A673 (cell line): ENCODE measurements around the gene RAP1GAP2. TPM values are rescaled to one million over a fixed set of nuclear protein-coding genes. Genes with fewer than 3 reads are reported as not detected.

ENCODE experiments used
- BruUV-seq: library from RNA; stranded (reverse); fragments of 400-500 nt; replicated peaks from 2 replicates; lab custom pipeline; 2021; lab: Mats Ljungman, UMichigan
- CTCF ChIA-PET: fragments of 300-600 bp; sonication (Branson Sonifier 250); formaldehyde crosslinking; loops from one replicate; lab custom pipeline; 2022; ENCODE audit warnings: antibody characterized with exemption; lab: Charles Lee
- POLR2A ChIA-PET: fragments of 300-600 bp; sonication (Branson Sonifier 250); formaldehyde crosslinking; loops from one replicate; lab custom pipeline; 2022; ENCODE audit warnings: antibody characterized with exemption; ENCODE audit not compliant: low non-redundant PET; lab: Charles Lee
- DNase-seq: peaks from one replicate; pipeline ENCODE4 v3.0.0-alpha.2; 2015; ENCODE audit warnings: low spot score
- H3K27ac ChIP-seq: fragments of 200-600 bp; sonication (generic); 2 replicates; pipeline ENCODE4 v1.5.1; 2016; ENCODE audit warnings: mixed run types, low read depth, mild to moderate bottlenecking, mixed read lengths, antibody characterized with exemption, low read length; ENCODE audit not compliant: poor library complexity, severe bottlenecking
- H3K27me3 ChIP-seq: fragments of 200-600 bp; sonication (generic); replicated peaks from 2 replicates; pipeline ENCODE4 v1.6.1; 2017; ENCODE audit warnings: mixed run types, low read depth, mild to moderate bottlenecking, mixed read lengths, antibody characterized with exemption, low read length; ENCODE audit not compliant: insufficient read depth, poor library complexity
- H3K36me3 ChIP-seq: fragments of 200-600 bp; sonication (generic); 2 replicates; pipeline ENCODE4 v1.6.1; 2016; ENCODE audit warnings: mixed run types, mild to moderate bottlenecking, mixed read lengths, antibody characterized with exemption, low read length; ENCODE audit not compliant: insufficient read depth, poor library complexity, severe bottlenecking
- H3K4me1 ChIP-seq: fragments of 200-600 bp; sonication (generic); 2 replicates; pipeline ENCODE4 v1.6.1; 2017; ENCODE audit warnings: mixed run types, mild to moderate bottlenecking, mixed read lengths, antibody characterized with exemption, low read length; ENCODE audit not compliant: insufficient read depth, poor library complexity, severe bottlenecking
- H3K4me3 ChIP-seq: fragments of 200-600 bp; sonication (generic); 2 replicates; pipeline ENCODE4 v1.5.1; 2016; ENCODE audit warnings: low read depth, mixed run types, mild to moderate bottlenecking, mixed read lengths, low read length; ENCODE audit not compliant: poor library complexity, severe bottlenecking
- H3K9me3 ChIP-seq: fragments of 200-600 bp; sonication (generic); 2 replicates; pipeline ENCODE4 v1.6.1; 2016; ENCODE audit warnings: mixed run types, low read depth, mild to moderate bottlenecking, mixed read lengths, antibody characterized with exemption, low read length; ENCODE audit not compliant: poor library complexity, severe bottlenecking
- EZH2 ChIP-seq: fragments of 200-600 bp; sonication (generic); IDR thresholded peaks from 2 replicates; pipeline ENCODE4 v1.6.1; 2017; ENCODE audit warnings: borderline replicate concordance, low read depth, mild to moderate bottlenecking, mixed read lengths, antibody characterized with exemption, low read length; ENCODE audit not compliant: poor library complexity, severe bottlenecking
- intact Hi-C: fragments of 100-400 bp; cut with micrococcal nuclease; formaldehyde crosslinking; loops from one replicate; pipeline ENCODE4 v1.10.0; 2022; ENCODE audit not compliant: unreplicated experiment
- total RNA-seq: library from RNA; stranded (reverse); gene quantifications from 2 replicates; pipeline ENCODE4 v1.2.3, GENCODE V29; 2021
- TF ChIP-seq, protein P1 (sequence below): fragments of 300-800, 200-600 bp; sonication (generic); conservative IDR thresholded peaks from 2 replicates; pipeline ENCODE4 v1.5.1; 2017; ENCODE audit warnings: low read depth, mild to moderate bottlenecking, antibody characterized with exemption, low read length, moderate library complexity, mixed read lengths

The RAP1GAP2 gene
- total RNA-seq, 1 experiment from 2014 or later: 0.06 TPM

DNA sequence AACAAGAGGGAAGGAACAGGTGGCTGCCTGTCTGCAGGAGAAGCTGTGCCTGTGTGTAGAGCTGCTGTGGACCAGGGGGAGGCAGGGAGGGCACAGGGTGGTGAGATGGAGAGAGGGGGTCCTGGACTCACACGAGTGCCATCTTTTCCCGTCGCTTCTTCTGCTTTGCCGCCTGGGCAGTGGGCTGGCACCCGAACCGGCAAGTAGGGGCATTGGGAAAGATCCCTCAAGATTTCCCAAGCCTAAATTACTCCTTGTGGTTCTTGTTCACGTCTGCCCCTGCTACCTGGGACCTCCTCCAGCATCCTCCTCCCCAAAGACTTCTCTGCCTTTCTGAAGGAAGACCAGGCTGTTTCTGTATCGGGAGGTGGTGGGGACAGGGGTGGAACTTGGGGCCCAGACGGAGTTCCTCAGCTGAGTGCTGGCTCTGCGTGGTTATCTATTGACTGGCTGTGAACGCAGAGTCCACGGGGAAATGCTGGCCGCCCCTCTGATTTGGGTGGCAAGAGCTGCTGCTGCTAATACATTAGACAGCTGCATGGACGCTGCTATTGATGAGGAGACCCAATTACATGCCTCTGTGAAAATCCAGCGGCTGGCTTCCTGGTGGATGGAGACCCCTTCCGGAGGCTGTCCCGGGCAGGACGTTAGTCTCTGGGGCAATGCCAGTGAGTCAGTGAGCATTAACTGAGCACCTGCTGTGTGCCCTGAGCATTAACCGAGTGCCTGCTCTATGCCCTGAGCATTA lies 152.7 kb downstream of the RAP1GAP2 start:
- no peak overlapping the region for H3K27ac ChIP-seq
- H3K4me3 ChIP-seq: no peak overlapping the region
- CTCF ChIA-PET: no interaction called here
- no peaks in the 10 kb centered on the region for H3K4me1 ChIP-seq
- TF ChIP-seq EZH2: no peak
- TF ChIP-seq, protein P1, sequence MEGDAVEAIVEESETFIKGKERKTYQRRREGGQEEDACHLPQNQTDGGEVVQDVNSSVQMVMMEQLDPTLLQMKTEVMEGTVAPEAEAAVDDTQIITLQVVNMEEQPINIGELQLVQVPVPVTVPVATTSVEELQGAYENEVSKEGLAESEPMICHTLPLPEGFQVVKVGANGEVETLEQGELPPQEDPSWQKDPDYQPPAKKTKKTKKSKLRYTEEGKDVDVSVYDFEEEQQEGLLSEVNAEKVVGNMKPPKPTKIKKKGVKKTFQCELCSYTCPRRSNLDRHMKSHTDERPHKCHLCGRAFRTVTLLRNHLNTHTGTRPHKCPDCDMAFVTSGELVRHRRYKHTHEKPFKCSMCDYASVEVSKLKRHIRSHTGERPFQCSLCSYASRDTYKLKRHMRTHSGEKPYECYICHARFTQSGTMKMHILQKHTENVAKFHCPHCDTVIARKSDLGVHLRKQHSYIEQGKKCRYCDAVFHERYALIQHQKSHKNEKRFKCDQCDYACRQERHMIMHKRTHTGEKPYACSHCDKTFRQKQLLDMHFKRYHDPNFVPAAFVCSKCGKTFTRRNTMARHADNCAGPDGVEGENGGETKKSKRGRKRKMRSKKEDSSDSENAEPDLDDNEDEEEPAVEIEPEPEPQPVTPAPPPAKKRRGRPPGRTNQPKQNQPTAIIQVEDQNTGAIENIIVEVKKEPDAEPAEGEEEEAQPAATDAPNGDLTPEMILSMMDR: no peak
- intact Hi-C loops: no loop called here
- BruUV-seq: no TSS peak
- no peaks in the 10 kb centered on the region for H3K9me3 ChIP-seq
- no peaks in the 10 kb centered on the region for H3K36me3 ChIP-seq
- POLR2A ChIA-PET: no interaction called here
- H3K27me3 ChIP-seq: peaks cover 15% of the 10 kb centered on the region
- no peak for DNase-seq

DNA sequence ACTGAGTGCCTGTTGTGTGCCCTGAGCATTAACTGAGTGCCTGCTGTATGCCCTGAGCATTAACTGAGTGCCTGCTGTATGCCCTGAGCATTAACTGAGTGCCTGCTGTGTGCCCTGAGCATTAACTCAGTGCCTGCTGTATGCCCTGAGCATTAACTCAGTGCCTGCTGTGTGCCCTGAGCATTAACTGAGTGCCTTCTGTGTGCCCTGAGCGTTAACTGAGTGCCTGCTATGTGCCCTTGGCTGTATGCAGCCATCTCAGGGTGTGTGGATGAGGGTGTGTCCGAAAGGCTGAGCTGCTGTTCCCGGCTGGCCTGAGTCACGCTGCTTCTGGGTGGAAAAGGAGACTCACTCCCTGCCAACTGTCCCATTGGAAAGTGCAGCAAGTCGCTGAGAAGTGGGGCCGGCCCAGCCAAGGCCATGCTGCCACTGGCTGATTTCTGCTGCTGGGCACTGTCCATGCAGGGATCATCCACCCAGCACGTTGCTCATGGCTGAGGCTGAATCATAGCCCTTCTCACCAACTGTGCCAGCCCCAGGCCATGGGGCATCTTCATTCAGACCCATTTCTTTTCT lies 153.3 kb downstream of the RAP1GAP2 start:
- no peak overlapping the region for H3K27ac ChIP-seq
- intact Hi-C loops: no loop called here
- no peaks in the 10 kb centered on the region for H3K4me1 ChIP-seq
- no peaks in the 10 kb centered on the region for H3K36me3 ChIP-seq
- DNase-seq: no peak
- CTCF ChIA-PET: no interaction called here
- peaks cover 15% of the 10 kb centered on the region for H3K27me3 ChIP-seq
- POLR2A ChIA-PET: no interaction called here
- TF ChIP-seq, protein P1: no peak
- TF ChIP-seq EZH2: no peak
- H3K4me3 ChIP-seq: no peak overlapping the region
- BruUV-seq: no TSS peak
- no peaks in the 10 kb centered on the region for H3K9me3 ChIP-seq

DNA sequence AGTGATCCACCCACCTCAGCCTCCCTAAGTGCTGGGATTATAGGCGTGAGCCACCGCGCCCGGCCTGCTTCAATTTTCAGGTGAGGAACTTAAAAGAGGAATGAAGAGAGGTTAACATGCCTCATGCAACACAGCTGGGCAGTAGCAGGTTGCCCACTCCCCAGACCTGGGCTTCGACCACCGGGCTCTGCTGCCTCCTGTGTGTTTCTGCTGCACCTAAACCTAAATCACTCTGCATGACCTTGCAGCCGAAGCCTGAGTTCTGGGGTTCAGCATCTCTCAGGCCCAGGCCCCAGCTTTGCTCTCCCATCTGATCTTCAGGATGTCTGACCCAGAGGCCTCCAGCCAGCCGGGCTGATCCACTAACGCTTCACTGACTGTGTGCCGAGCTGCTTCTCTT lies 154.6 kb downstream of the RAP1GAP2 start:
- DNase-seq: no peak
- POLR2A ChIA-PET: no interaction called here
- no peak overlapping the region for H3K27ac ChIP-seq
- no peak overlapping the region for H3K4me3 ChIP-seq
- no peaks in the 10 kb centered on the region for H3K4me1 ChIP-seq
- no peaks in the 10 kb centered on the region for H3K36me3 ChIP-seq
- no TSS peak for BruUV-seq
- TF ChIP-seq EZH2: no peak
- TF ChIP-seq, protein P1: no peak
- peaks cover 15% of the 10 kb centered on the region for H3K27me3 ChIP-seq
- intact Hi-C loops: no loop called here
- H3K9me3 ChIP-seq: no peaks in the 10 kb centered on the region
- CTCF ChIA-PET: interaction anchor here (0.5 kb wide), 1 partner anchor 124 kb away, joined by 3 read pairs; no protein-coding TSS in a partner anchor
